GM12873 (cell line): ENCODE results near the gene PLXNC1.

Experiments
- TF ChIP-seq, protein P1 (sequence below): IDR thresholded peaks from 2 replicates; pipeline ENCODE4 v1.5.1; 2012; ENCODE audit warnings: low read depth, mild to moderate bottlenecking, moderate library complexity, low read length, control low read depth; ENCODE audit not compliant: insufficient read depth; ENCODE audit errors: missing control alignments

Gene PLXNC1

DNA sequence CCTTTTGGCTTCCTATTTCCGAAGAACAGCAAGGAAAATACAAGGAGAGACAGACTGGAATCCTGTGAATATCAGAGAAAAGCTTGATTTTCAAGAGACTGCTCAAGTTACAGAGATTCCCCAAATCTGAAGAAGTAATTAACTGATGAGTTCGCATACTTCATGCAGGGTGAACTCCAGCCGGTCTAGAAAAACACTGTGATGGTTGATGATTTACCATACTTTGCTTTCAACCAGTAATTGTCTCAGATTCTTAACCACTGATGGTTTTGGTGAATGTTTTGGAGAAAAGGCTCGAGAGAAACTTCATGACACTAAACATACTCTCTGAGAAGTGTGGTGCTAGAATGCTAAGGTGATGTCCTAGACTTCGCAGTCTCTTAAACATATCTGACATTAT, 4.4 kb upstream of the PLXNC1 start:
- TF ChIP-seq, protein P1, sequence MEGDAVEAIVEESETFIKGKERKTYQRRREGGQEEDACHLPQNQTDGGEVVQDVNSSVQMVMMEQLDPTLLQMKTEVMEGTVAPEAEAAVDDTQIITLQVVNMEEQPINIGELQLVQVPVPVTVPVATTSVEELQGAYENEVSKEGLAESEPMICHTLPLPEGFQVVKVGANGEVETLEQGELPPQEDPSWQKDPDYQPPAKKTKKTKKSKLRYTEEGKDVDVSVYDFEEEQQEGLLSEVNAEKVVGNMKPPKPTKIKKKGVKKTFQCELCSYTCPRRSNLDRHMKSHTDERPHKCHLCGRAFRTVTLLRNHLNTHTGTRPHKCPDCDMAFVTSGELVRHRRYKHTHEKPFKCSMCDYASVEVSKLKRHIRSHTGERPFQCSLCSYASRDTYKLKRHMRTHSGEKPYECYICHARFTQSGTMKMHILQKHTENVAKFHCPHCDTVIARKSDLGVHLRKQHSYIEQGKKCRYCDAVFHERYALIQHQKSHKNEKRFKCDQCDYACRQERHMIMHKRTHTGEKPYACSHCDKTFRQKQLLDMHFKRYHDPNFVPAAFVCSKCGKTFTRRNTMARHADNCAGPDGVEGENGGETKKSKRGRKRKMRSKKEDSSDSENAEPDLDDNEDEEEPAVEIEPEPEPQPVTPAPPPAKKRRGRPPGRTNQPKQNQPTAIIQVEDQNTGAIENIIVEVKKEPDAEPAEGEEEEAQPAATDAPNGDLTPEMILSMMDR, result no peak

DNA sequence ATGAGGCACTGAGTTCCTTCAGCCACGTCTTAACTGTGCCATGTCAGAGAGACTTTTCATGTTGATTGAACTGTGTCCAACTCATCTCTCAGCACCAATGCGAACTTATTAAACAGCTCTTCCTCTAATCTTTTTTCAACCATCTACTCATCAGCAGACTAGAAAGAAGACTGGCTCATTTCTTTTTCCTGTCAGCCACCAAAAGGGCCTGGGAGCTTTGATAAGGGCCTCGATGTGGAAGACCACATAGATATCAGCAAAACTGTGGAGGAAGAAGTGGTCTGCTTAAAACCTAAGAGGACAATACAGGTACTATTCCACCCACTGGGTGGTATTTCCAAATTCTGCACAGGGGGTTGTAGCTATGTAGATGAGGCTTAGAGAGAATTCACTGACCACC, 3.6 kb upstream of the PLXNC1 start:
- TF ChIP-seq, protein P1, result no peak

DNA sequence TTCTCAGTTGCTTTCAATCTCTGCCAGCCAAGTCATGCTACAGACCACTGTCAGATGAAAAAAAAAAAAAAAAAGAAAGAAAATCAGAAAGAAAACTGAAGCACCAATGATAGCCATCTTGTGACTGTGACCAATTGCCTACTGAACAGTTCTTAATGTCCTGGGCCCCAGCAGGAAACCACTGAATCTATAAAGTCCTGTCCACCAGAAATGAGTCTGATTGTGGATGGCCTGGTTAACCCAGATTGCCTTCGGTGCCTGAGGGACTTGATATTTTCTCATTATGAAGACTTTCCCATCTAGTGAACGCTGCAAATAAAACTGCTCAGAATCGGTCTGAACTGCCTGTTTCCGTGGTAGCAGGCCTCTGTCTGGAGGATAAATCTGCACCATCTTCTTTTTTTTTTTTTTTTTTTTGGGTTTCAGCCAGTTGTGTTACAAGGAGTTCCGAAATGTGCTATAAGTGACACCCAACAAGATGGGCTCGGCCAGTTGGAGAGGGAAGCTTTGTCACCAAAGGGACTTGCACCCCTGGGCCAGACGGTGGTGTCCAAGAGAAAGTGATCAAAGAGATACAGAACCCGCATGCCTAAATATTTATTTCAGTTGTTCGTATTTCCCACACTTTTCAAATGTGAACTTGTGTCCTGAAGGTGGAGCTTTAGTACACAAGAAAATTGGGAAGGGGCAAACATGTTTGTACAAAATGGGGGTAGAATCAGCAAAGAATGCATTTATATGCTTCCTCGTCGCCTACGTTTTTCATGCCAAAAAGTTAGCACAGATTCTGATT, 3.0 kb upstream of the PLXNC1 start:
- TF ChIP-seq, protein P1, result peak; percentile 21

DNA sequence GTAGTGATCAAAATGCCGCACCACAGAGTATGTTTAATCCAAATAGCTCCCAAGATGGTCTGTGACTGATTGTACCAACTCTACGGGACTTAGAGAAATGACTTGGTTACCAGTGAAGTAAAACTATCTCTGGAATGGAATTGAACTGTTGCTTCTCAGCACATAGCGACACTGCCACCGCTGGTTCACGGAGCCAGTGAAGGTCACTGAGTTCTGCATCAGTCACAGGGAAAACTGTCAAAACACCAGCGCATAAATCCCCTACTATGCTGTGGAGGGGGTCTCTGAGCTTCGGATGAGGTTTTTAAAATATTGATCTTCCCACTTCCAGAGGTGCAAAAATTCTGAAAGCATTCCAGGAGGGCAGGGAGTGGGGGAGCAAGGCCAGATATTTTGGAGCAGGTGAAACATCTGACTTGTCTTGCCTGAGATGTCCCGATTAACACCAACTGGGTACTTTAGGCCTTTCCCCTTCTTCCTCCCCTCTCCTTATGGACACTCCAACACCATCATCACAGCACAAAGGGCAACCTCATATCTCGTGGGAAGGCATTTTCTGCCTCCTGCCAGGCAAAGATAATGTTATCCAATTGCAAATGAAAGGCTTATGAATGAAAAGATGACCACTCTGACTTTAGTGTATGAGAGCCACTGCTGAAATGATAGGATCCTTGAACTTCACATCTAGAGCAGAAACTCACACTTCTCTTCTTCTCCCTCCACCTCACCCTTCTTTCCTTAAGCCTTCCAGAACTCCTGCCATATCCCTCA, 2.0 kb upstream of the PLXNC1 start:
- TF ChIP-seq, protein P1, result no peak

DNA sequence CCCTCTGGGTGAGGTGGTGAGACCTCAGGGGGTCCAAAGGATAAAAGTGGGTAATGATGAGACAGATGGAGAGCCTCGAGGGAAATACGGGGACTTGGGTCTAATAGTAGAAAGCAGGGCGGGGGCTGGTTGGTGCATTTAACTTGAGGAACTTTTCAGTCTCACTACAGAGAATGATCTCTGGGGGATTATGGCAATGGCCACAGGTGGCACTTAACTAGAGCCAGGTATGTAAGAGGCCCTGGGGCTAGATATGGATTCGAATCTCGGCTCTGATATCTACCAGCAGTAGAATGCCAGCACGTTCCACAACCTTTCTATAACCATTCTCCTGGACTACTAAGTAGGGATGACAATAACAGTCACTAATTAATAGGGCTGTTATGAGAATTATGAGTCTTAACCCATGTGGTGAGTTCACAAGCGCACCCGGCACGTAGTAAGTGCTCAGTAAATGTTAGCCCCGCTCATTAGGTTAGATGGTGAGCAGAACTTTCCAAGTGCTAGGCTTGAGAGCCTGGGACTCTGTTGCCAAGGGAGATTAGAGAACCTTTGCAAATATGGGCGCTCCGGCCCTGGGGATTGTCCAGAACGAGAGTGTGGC, 888 bp upstream of the PLXNC1 start:
- TF ChIP-seq, protein P1, result no peak

DNA sequence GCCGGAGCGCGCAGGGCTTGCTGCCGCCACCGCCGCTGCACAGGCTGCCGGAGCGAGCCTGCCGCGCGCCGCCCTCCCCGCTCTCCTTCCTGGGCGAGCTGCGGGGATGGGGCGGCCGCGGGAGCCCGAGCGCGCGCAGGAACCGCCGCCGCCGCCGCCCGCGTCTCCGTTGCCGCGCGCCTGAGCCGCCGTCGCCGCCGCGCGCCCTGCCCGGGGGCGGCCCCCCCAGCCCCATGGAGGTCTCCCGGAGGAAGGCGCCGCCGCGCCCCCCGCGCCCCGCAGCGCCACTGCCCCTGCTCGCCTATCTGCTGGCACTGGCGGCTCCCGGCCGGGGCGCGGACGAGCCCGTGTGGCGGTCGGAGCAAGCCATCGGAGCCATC, 352 bp downstream of the PLXNC1 start:
- TF ChIP-seq, protein P1, result no peak
